T-helper 2 cell treated with Interferon-gamma antibody and Interleukin-4, amounts not matched to agents 100 ng/mL and 5 ng/mL, for 36 hours (primary cell): ENCODE data around the gene REN. TPM values are rescaled to one million over a fixed set of nuclear protein-coding genes. Genes with fewer than 3 reads are reported as not detected.

Source experiments
- intact Hi-C: fragments of 100-400 bp; cut with micrococcal nuclease; formaldehyde crosslinking; loops from one replicate; pipeline ENCODE4 v1.15.1; 2023
- total RNA-seq: library from RNA; stranded (reverse); gene quantifications from 2 replicates; pipeline ENCODE4 v1.2.3, GENCODE V29; 2022

The REN gene
- total RNA-seq, 1 donor from 2014 or later = not detected

DNA sequence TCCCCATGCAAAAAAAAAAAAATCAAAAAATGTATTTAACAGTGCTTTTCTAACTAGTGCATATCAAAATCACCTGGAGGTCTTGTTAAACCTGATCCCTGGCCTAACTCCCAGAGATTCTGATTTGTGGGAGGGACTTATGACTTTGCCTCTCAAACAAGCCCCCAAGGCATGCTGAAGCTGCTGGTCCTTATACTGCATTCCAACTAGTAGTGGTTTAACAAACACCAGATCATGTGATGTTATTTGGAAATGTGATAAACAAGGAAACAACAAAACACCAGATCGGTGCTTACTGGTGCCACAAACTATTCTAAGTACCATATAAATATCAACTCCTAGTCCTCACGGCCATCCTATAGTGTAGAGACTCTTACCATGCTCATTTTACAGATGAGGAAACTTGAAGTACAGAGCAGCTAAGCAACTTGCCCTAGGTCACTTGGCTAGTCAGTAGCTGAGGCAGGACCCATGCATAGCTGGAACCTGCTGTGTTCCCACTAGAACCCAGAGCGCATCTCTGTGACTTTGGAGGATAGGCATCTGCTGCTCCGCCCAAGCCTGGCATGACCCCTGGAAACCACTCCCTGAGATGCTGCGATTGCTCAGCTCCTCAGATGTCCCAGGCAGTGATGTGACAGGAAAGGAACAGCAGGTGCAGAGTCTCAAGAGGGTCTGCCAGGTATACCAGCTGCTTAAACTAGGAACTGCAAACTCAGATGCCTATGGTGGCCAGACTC is 55.1 kb downstream of the REN start:
- intact Hi-C loops = no loop called here

DNA sequence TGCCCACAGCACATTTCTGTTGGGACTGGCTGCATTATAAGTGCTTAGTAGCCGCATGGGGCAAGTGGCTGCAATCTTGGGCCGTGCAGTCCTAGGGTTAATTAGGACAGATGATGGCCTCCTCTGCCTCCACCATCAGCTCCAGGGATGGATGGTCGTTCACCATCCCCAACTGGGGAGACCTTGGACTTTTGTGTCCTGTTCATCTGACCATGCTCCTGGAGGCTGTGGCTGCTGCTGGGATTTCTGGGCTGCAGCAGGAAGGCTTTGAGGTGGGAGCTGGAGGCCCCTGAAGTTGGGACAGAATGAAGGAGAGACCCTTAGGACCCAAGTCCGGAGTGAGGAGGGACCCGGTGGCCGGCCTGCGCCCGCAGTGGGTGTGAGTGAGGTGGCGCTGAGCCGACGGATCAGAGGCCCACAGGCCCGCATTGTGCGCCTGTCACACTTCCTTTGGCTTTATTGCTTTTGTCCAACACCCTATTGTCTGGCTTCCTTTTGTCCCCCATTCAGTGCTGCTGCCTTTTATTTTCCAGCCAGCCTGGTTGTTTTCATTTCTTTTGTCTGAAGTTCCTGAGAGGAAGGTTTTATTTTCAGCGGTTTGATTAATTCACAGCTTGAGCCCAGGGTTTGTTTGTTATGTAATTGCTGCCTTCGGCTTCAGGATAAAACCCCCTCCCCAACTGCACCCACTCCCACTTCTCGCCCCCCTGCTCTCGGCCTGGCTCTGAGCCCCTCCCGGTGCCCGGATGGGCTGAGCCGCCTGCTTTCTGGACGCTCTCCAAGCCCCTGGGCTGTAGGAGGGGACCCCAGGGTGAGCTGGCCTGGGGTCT is 57.6 kb downstream of the REN start:
- intact Hi-C loops = no loop called here

- intact Hi-C loops = no loop called here
Observed at GRCh38 chr1:204107892-204108291, 58.2 kb downstream of the REN start.

DNA sequence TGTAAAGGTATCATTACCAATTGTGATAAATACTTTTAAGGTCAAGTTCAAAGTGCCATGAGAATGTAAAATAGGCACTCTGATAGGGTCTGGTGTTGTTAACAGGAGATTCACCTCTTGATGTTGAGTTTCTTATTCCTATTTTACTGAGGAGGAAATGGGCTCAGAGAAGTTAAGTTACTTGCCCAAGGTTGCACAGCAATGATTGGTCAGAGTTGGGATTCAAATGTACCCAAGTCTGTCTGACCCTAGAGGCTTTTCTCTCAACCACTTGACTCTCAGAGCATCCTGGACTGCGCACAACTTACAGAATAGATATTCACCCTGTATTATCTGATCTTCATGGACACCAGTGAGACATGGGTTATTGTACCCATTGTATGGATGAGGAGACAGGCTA is 59.3 kb downstream of the REN start:
- intact Hi-C loops = no loop called here

- intact Hi-C loops = no loop called here
Observed at GRCh38 chr1:204105131-204105515, 61.0 kb downstream of the REN start.

Other genes with a start within 250 kb of the REN start
- gene SOX13, start 93.2 kb downstream of the REN start, total RNA-seq = 0.50 and 0.68 TPM in 2 replicates
- 0.16 TPM in 1 of 2 replicates, not detected in the other for gene ETNK2, start 14.3 kb downstream of the REN start, total RNA-seq
- not detected in 2 replicates for gene KISS1, start 30.2 kb upstream of the REN start, total RNA-seq
- gene GOLT1A, start 47.7 kb upstream of the REN start, total RNA-seq = not detected in 2 replicates
- 0.09 and 0.23 TPM in 2 replicates for gene PLEKHA6, start 193.6 kb upstream of the REN start, total RNA-seq
- gene PPP1R15B, start 245.5 kb upstream of the REN start, total RNA-seq = 62.9 and 65.5 TPM in 2 replicates